ENCODE results near the gene PLA2G12B.
"Not testable (repeated sequence)": the region's sequence is repeated elsewhere in the genome, so short reads cannot be mapped to it uniquely, and the experiment has no call there.

PLA2G12B gene

GRCh38 chr10:72913287-72913686 lies 41.3 kb downstream of the PLA2G12B start:
- peak overlapping the region; percentile 43 for H3K27ac ChIP-seq
- no peak for TF ChIP-seq CTCF (conservative IDR thresholded peaks at IDR 0.05)

GRCh38 chr10:72912736-72913135 lies 41.9 kb downstream of the PLA2G12B start:
- peak overlapping the region; percentile 43 for H3K27ac ChIP-seq

GRCh38 chr10:72911758-72912157 lies 42.8 kb downstream of the PLA2G12B start:
- peak overlapping the region; percentile 43; the same call in 1 of the 2 replicates for H3K27ac ChIP-seq
- TF ChIP-seq CTCF (conservative IDR thresholded peaks at IDR 0.05), result no peak

More at GRCh38 chr10:72912736-72913135, 41.9 kb downstream of the PLA2G12B start:
- no peak for TF ChIP-seq CTCF (conservative IDR thresholded peaks at IDR 0.05)

- no peak overlapping the region for H3K27ac ChIP-seq
- no peak for TF ChIP-seq CTCF (conservative IDR thresholded peaks at IDR 0.05)
Measured at GRCh38 chr10:72910705-72911104, 43.9 kb downstream of the PLA2G12B start.

- H3K27ac ChIP-seq, result no peak overlapping the region
- TF ChIP-seq CTCF (conservative IDR thresholded peaks at IDR 0.05), result no peak
Measured at GRCh38 chr10:72906446-72906845, 48.2 kb downstream of the PLA2G12B start.

- H3K27ac ChIP-seq, result no peak overlapping the region
- no peak for TF ChIP-seq CTCF (conservative IDR thresholded peaks at IDR 0.05)
Measured at GRCh38 chr10:72904806-72905205, 49.8 kb downstream of the PLA2G12B start.

GRCh38 chr10:72903941-72904446 lies 50.6 kb downstream of the PLA2G12B start:
- H3K27ac ChIP-seq, result not testable (repeated sequence)

- no peak for TF ChIP-seq CTCF (conservative IDR thresholded peaks at IDR 0.05)
Measured at GRCh38 chr10:72899545-72899944, 55.1 kb downstream of the PLA2G12B start.

More at GRCh38 chr10:72899545-72899944, 55.1 kb downstream of the PLA2G12B start:
- H3K27ac ChIP-seq, result no peak overlapping the region

Measured in VCaP (cell line).